Motor neuron (in vitro differentiated cells): ENCODE data around the gene UTP11. TPM values are rescaled to one million over a fixed set of nuclear protein-coding genes. Genes with fewer than 3 reads are reported as not detected.
"Not testable (repeated sequence)": the region's sequence is repeated elsewhere in the genome, so short reads cannot be mapped to it uniquely, and the experiment has no call there.

Experiments used
- ATAC-seq, 8 experiments: fragments of 200-7000 bp; cut with Tn5 transposase; replicated peaks in 6 of 8; 2 replicates each; pipeline ENCODE4 v1.8.0; 2021; ENCODE audit warnings: mild to moderate bottlenecking in 8 of 8, moderate library complexity in 8 of 8
- H3K27ac ChIP-seq, 2 donors: fragments of 250-450 bp; sonication (Bioruptor Pico); 2 replicates each; pipeline ENCODE4 v1.9.0; 2021; ENCODE audit warnings: antibody characterized with exemption in 2 of 2, mild to moderate bottlenecking in 2 of 2, moderate library complexity in 1 of 2
- H3K4me1 ChIP-seq, 2 donors: fragments of 250-450 bp; sonication (Bioruptor Pico); replicated peaks in 1 of 2; 2 replicates each; pipeline ENCODE4 v1.6.1; 2021; ENCODE audit warnings: antibody characterized with exemption in 2 of 2, mild to moderate bottlenecking in 2 of 2, moderate library complexity in 1 of 2
- H3K4me3 ChIP-seq, 5 donors: fragments of 250-450 bp; sonication (Bioruptor Pico); 2 replicates each; pipeline ENCODE4 v1.9.0; 2021; ENCODE audit warnings: antibody characterized with exemption in 5 of 5, mild to moderate bottlenecking in 5 of 5, moderate library complexity in 4 of 5
- WGBS, 10 experiments: fragments of 450-650 bp; shearing (Covaris generic); methylation state at CpG; one replicate each; pipeline ENCODE4 v1.0.0; 2022; 5-methylcytosine and 5-hydroxymethylcytosine counted together
- in situ Hi-C, 9 experiments: fragments of 400-800 bp; cut with MboI; loops; one replicate each; pipeline ENCODE4 v1.15.0; 2021; ENCODE audit warnings: low sequenced_read_pairs in 9 of 9, low pct_unique_long_range_greater_than_20kb in 2 of 9; ENCODE audit not compliant: unreplicated experiment in 9 of 9
- total RNA-seq, 8 experiments: library from RNA; unstranded; fragments of 300-600 nt; gene quantifications; 2 replicates each; pipeline versions ENCODE4 v1.2.3 to v1.2.4, GENCODE V29; 2022

UTP11 gene
- total RNA-seq, 8 experiments from 2014 or later, result 50.4 to 82.4 (median 75.2) TPM

GRCh38 chr1:38025664-38026063 is 13.1 kb downstream of the UTP11 start:
- peaks cover 27 to 34% of the 10 kb centered on the region in 2 donors for H3K4me1 ChIP-seq
- 90 to 100% (median 95%) methylated on average over 2 to 6 of the region's 6 CpGs; no CpG with 5 or more reads in 3 of the 10 experiments for WGBS, 10 experiments
- in situ Hi-C loops, result loop anchor here in 8 of 9 experiments (10.0 to 25.0 kb wide), 5 partner anchors 462 to 812 kb away; no protein-coding TSS in a partner anchor
- no peak overlapping the region for H3K4me3 ChIP-seq
- no peak for ATAC-seq
- no peak overlapping the region for H3K27ac ChIP-seq

- ATAC-seq, result peak in 4 of 8 experiments; percentile 9 to 49 (median 10)
- in situ Hi-C loops, result loop anchor here in 8 of 9 experiments (10.0 to 25.0 kb wide), 5 partner anchors 461 to 811 kb away; no protein-coding TSS in a partner anchor
- WGBS, 10 experiments, result 61 to 100% (median 70%) methylated on average over 1 to 6 of the region's 8 CpGs; no CpG with 5 or more reads in 3 of the 10 experiments
- Histone ChIP-seq H3K4me1 (peaks cover 35 to 43% of the 10 kb centered on the region in 2 donors), H3K27ac (no peak overlapping the region), H3K4me3 (no peak overlapping the region)
Observed at GRCh38 chr1:38026592-38027200, 14.2 kb downstream of the UTP11 start.

GRCh38 chr1:38027201-38028104 is 14.9 kb downstream of the UTP11 start:
- ATAC-seq, result no peak
- Histone ChIP-seq H3K4me1 (peaks cover 35 to 43% of the 10 kb centered on the region in 2 donors), H3K4me3 (no peak overlapping the region), H3K27ac (no peak overlapping the region)
- in situ Hi-C loops, result loop anchor here in 8 of 9 experiments (10.0 to 25.0 kb wide), 5 partner anchors 460 to 810 kb away; no protein-coding TSS in a partner anchor
- 29 to 100% (median 83%) methylated on average over 1 to 13 of the region's 19 CpGs; no CpG with 5 or more reads in 2 of the 10 experiments for WGBS, 10 experiments

GRCh38 chr1:38028105-38028591 is 15.6 kb downstream of the UTP11 start:
- peak in 1 of 8 experiments; percentile 2 for ATAC-seq
- Histone ChIP-seq H3K4me3 (no peak overlapping the region), H3K27ac (no peak overlapping the region), H3K4me1 (peaks cover 35 to 43% of the 10 kb centered on the region in 2 donors)
- in situ Hi-C loops, result loop anchor here in 8 of 9 experiments (10.0 to 25.0 kb wide), 5 partner anchors 459 to 809 kb away; no protein-coding TSS in a partner anchor
- WGBS, 10 experiments, result 17 to 87% (median 70%) methylated on average over 1 to 3 of the region's 3 CpGs; no CpG with 5 or more reads in 5 of the 10 experiments

- 20 to 100% (median 61%) methylated on average over 1 of the region's 2 CpGs; no CpG with 5 or more reads in 6 of the 10 experiments for WGBS, 10 experiments
- no peak overlapping the region for H3K27ac ChIP-seq
- H3K4me1 ChIP-seq, result peaks cover 35 to 43% of the 10 kb centered on the region in 2 donors
- in situ Hi-C loops, result loop anchor here in 8 of 9 experiments (10.0 to 25.0 kb wide), 5 partner anchors 459 to 809 kb away; no protein-coding TSS in a partner anchor
- H3K4me3 ChIP-seq, result no peak overlapping the region
- ATAC-seq, result peak in 5 of 8 experiments; percentile 0 to 7 (median 4)
Observed at GRCh38 chr1:38028671-38029070, 16.1 kb downstream of the UTP11 start.

GRCh38 chr1:38029081-38029681 is 16.6 kb downstream of the UTP11 start:
- no peak overlapping the region for H3K4me3 ChIP-seq
- WGBS, 10 experiments, result 0 to 33% (median 19%) methylated on average over 2 to 21 of the region's 23 CpGs; no CpG with 5 or more reads in 2 of the 10 experiments
- peaks cover 36 to 46% of the 10 kb centered on the region in 2 donors for H3K4me1 ChIP-seq
- H3K27ac ChIP-seq, result peak overlapping the region; percentile 45 to 50
- in situ Hi-C loops, result loop anchor here in 8 of 9 experiments (10.0 to 25.0 kb wide), 5 partner anchors 458 to 808 kb away; no protein-coding TSS in a partner anchor
- ATAC-seq, result peak; percentile 58 to 80 (median 66)

GRCh38 chr1:38029685-38030511 is 17.4 kb downstream of the UTP11 start:
- H3K4me3 ChIP-seq, result no peak overlapping the region
- H3K27ac ChIP-seq, result peak overlapping the region; percentile 45 to 50
- 0 to 40% (median 18%) methylated on average over 1 to 4 of the region's 12 CpGs; no CpG with 5 or more reads in 4 of the 10 experiments for WGBS, 10 experiments
- in situ Hi-C loops, result loop anchor here in 8 of 9 experiments (10.0 to 25.0 kb wide), 5 partner anchors 457 to 807 kb away; no protein-coding TSS in a partner anchor
- ATAC-seq, result peak in 7 of 8 experiments; percentile 28 to 80 (median 77)
- peaks cover 44 to 53% of the 10 kb centered on the region in 2 donors for H3K4me1 ChIP-seq

GRCh38 chr1:38030596-38031512 is 18.3 kb downstream of the UTP11 start:
- WGBS, 10 experiments, result 60 to 87% (median 84%) methylated on average over 1 to 6 of the region's 17 CpGs; no CpG with 5 or more reads in 6 of the 10 experiments
- H3K27ac ChIP-seq, result peak overlapping the region; percentile 45 to 50
- H3K4me1 ChIP-seq, result peaks cover 44 to 54% of the 10 kb centered on the region in 2 donors
- no peak overlapping the region for H3K4me3 ChIP-seq
- in situ Hi-C loops, result loop anchor here in 6 of 9 experiments (25.0 kb wide), 4 partner anchors 456 to 806 kb away; no protein-coding TSS in a partner anchor
- no peak for ATAC-seq

GRCh38 chr1:38031513-38031866 is 19.0 kb downstream of the UTP11 start:
- peak overlapping the region in 1 of 2 donors; percentile 50 for H3K27ac ChIP-seq

GRCh38 chr1:38032992-38033391 is 20.5 kb downstream of the UTP11 start:
- H3K4me1 ChIP-seq, result peaks cover 43 to 47% of the 10 kb centered on the region in 2 donors
- not testable (repeated sequence) for ATAC-seq, H3K4me3 ChIP-seq, H3K27ac ChIP-seq
- 80 to 100% (median 100%) methylated on average over 1 to 2 of the region's 2 CpGs; no CpG with 5 or more reads in 4 of the 10 experiments for WGBS, 10 experiments
- in situ Hi-C loops, result loop anchor here in 6 of 9 experiments (25.0 kb wide), 4 partner anchors 454 to 804 kb away; no protein-coding TSS in a partner anchor

More at GRCh38 chr1:38031513-38031866, 19.0 kb downstream of the UTP11 start:
- WGBS, 10 experiments, result 59 to 100% (median 78%) methylated on average over 1 to 4 of the region's 4 CpGs; no CpG with 5 or more reads in 6 of the 10 experiments
- in situ Hi-C loops, result loop anchor here in 6 of 9 experiments (25.0 kb wide), 4 partner anchors 456 to 806 kb away; no protein-coding TSS in a partner anchor
- no peak for ATAC-seq
- H3K4me1 ChIP-seq, result peaks cover 44 to 54% of the 10 kb centered on the region in 2 donors
- no peak overlapping the region for H3K4me3 ChIP-seq
